ENCODE measurements around the gene GPATCH8.

GPATCH8 gene

DNA sequence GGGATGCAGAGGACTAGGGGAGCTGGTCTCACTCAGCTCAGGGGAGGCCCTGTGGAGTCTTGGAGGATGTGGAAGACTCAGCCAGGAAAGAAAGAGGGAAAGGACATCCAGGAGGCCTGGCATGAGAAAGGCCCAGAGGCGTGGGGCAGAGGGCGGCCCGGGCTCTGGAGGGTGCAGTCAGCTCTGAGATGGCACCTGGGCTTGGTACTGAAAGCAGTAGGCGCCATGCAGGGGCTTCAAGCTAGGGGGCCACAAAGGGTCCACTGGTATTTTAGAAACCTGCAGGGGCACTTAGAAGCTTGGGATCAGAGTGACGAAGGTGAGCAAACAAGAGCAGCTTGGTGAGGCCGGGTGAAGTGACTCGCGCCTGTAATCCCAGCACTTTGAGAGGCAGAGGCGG is 145.1 kb downstream of the GPATCH8 start:
- DNase-seq (ENCODE audit: low spot score in 2 of 2) (no peak), ATAC-seq (replicated peaks; ENCODE audit: extremely low read depth, poor library complexity, severe bottlenecking) (no peak)
- Mint-ChIP-seq H3K27ac (ENCODE audit: low read depth) (peak overlapping the region; percentile 52), H3K4me3 (no peak overlapping the region), H3K4me1 (peaks cover 1% of the 10 kb centered on the region), H3K27me3 (peaks cover 8% of the 10 kb centered on the region), H3K9me3 (no peaks in the 10 kb centered on the region), H3K36me3 (ENCODE audit: insufficient read depth) (peaks cover 2% of the 10 kb centered on the region)

DNA sequence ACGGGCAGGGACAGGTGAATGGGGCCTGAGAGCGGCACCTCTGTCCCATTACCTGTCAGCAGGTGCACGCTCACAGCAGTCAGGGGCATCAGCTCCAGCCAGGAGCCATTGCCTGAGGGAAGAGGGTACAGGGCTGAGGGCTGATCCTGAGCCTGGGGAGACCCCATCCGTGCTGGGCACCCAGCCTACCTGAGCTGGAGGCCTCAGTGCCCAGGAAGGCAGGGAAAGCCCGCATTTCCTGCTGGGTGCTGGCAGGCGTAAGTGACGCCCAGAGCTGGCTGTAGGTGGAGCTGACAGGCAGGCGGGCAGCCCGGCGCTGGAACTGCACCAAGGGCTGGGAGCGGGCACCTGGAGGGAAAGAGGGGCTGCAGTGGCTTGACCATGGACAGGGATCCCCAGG is 147.0 kb downstream of the GPATCH8 start:
- H3K4me3 Mint-ChIP-seq = no peak overlapping the region
- H3K27ac Mint-ChIP-seq (ENCODE audit: low read depth) = no peak overlapping the region
- no peaks in the 10 kb centered on the region for H3K9me3 Mint-ChIP-seq
- ATAC-seq (replicated peaks; ENCODE audit: extremely low read depth, poor library complexity, severe bottlenecking) = no peak
- H3K4me1 Mint-ChIP-seq = peaks cover 5% of the 10 kb centered on the region
- H3K27me3 Mint-ChIP-seq = no peaks in the 10 kb centered on the region
- DNase-seq (ENCODE audit: low spot score in 2 of 2) = no peak
- H3K36me3 Mint-ChIP-seq (ENCODE audit: insufficient read depth) = peaks cover 8% of the 10 kb centered on the region

DNA sequence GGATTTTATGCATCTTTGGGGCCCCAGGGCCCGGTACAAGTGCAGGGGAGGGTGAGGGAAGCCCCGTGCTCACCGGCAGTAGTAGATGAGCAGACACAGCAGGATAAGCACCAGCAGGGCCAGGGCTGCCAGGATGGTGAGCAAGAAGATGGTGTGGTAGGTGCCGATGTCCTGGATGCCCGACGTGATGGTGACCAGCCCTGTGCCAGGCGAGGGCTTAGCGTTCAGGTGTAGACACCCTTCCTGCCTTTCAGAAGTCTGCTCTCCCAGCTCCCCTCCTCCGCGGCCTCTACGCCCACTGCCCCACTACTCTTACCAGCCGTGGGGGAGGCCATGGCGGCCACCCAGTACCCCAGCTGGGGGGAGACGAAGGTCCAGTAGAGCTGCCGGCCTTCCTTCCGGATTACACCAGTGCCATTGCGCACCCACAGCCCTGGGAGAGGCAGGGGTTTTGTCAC is 147.5 kb downstream of the GPATCH8 start:
- Mint-ChIP-seq H3K27me3 (no peaks in the 10 kb centered on the region), H3K4me1 (peaks cover 5% of the 10 kb centered on the region), H3K27ac (ENCODE audit: low read depth) (no peak overlapping the region), H3K9me3 (no peaks in the 10 kb centered on the region), H3K36me3 (ENCODE audit: insufficient read depth) (peaks cover 8% of the 10 kb centered on the region), H3K4me3 (peak overlapping the region; percentile 16)
- DNase-seq (ENCODE audit: low spot score in 2 of 2) (no peak), ATAC-seq (replicated peaks; ENCODE audit: extremely low read depth, poor library complexity, severe bottlenecking) (no peak)

DNA sequence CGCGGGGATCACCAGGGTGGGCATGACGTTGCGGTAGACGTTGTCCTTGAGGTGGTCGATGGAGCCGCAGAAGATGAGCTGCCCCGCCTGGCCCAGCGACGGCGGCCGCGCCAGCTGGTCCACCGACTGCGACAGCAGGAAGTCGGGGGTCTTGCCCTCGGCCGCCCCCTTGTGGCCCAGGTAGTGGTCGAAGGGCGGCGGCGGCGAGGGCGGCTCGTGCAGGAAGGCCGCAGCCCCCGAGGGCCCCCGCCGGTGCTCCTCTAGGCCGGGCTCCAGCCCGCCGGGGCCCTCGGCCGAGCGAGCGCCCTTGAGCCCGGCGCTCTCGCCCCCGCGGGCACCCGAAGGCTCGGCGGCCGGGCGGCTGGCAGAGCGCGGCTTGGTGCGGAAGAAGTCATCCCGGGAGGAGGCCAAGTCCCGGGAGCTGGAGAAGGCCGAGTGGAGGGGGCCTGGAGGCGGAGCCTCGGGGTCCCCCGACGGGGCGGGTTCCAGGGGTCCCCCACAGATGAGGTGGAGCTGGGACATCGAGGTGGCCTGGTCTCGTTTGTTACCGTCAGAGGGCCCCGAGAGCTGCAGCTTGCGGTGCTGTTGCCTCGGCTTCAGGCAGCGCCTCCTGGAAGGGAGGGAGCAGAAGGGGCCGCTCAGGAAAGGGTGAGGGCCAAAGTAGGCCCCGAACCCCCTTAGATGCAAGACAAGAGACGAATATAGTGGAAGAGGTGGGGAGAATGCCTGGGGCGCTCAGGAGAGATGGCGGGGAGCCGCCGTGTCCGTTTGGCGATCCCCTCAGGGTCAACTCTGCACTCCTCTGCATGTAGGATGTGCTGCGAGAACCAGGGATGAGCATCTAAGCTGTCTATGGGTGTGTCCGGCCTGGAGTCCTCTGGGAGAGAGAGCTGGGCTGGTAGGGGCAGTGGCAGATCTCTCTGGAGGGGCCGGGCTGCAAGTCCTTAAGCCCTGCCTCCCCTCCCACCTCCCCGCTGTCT is 148.3 kb downstream of the GPATCH8 start:
- H3K27me3 Mint-ChIP-seq = no peaks in the 10 kb centered on the region
- H3K4me1 Mint-ChIP-seq = peaks cover 5% of the 10 kb centered on the region
- peak; percentile 9 for ATAC-seq (replicated peaks; ENCODE audit: extremely low read depth, poor library complexity, severe bottlenecking)
- peak overlapping the region; percentile 41 for H3K4me3 Mint-ChIP-seq
- peak; percentile 24 to 51 for DNase-seq (ENCODE audit: low spot score in 2 of 2)
- no peaks in the 10 kb centered on the region for H3K9me3 Mint-ChIP-seq
- H3K36me3 Mint-ChIP-seq (ENCODE audit: insufficient read depth) = peaks cover 10% of the 10 kb centered on the region
- no peak overlapping the region for H3K27ac Mint-ChIP-seq (ENCODE audit: low read depth)

DNA sequence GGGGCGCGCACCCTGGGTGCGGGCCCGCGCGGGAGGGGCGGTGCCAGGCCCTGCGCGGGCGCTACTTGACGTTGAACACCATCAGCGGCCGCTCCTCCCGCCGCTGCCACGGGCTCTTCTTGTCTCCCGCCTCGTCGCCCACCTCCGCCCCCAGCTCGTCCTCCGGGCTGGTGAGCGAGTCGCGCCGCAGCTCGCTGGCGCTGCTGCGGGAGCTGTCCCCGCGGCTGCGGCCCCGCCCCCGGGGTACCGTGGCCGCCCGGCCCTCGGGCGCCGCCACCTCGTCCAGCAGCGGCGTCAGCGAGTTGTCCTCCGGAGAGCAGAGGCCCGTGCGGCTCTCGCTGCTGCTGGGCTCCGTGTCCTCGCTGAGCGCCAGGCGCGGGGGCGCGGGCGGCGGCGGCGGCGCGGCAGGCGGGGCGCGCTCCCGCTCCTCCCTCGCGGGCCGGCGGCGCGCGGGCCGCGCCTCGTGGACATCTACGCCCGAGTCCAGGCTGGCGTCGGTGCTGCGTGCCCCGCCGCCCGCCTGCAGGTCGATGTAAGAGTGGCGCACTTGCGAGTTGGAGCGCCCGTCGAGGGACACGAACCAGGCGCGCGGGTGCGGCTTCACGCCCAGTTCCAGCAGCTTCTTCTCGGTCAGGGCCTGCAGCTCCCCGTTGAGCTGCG is 149.4 kb downstream of the GPATCH8 start:
- no peak for DNase-seq (ENCODE audit: low spot score in 2 of 2)
- Mint-ChIP-seq H3K4me1 (peaks cover 6% of the 10 kb centered on the region), H3K36me3 (ENCODE audit: insufficient read depth) (peaks cover 8% of the 10 kb centered on the region), H3K27me3 (no peaks in the 10 kb centered on the region), H3K27ac (ENCODE audit: low read depth) (no peak overlapping the region), H3K4me3 (peak overlapping the region; percentile 41), H3K9me3 (no peaks in the 10 kb centered on the region)
- no peak for ATAC-seq (replicated peaks; ENCODE audit: extremely low read depth, poor library complexity, severe bottlenecking)

DNA sequence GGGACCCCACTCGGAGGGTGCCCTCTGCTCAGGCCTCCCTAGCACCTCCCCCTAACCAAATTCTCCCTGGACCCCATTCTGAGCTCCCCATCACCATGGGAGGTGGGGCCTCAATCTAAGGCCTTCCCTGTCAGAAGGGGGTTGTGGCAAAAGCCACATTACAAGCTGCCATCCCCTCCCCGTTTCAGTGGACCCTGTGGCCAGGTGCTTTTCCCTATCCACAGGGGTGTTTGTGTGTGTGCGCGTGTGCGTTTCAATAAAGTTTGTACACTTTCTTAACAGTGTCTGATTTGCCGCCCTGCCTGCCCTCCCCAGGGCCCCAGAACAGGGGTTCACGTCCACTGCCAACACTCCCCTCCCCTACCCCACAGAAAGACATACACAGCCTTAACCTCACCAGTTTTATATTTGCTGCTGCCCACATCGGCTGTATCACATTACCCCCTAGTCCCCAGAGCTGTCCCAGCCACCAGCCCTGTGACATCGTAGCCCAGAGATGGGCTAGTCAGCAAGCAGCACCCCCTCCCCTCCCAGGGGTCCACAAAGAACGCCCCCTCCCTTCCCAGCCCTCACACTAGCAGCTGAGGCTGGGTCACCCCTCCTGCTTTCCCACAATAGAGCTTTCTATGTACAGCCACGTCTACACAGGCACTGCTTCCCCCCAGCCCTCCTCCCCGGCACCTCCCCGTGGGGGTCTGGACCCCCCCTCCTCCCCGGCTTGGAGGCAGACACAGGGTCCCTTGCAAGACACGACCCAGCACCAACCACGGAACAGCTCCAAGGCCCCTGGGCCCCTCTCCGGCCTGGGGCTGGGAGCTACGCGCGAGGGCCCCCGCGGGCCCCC is 150.2 kb downstream of the GPATCH8 start:
- Mint-ChIP-seq H3K36me3 (ENCODE audit: insufficient read depth) (peaks cover 8% of the 10 kb centered on the region), H3K4me1 (peaks cover 11% of the 10 kb centered on the region), H3K9me3 (no peaks in the 10 kb centered on the region), H3K27me3 (no peaks in the 10 kb centered on the region), H3K4me3 (peak overlapping the region; percentile 56), H3K27ac (ENCODE audit: low read depth) (no peak overlapping the region)
- ATAC-seq (replicated peaks; ENCODE audit: extremely low read depth, poor library complexity, severe bottlenecking) (no peak), DNase-seq (ENCODE audit: low spot score in 2 of 2) (no peak)

DNA sequence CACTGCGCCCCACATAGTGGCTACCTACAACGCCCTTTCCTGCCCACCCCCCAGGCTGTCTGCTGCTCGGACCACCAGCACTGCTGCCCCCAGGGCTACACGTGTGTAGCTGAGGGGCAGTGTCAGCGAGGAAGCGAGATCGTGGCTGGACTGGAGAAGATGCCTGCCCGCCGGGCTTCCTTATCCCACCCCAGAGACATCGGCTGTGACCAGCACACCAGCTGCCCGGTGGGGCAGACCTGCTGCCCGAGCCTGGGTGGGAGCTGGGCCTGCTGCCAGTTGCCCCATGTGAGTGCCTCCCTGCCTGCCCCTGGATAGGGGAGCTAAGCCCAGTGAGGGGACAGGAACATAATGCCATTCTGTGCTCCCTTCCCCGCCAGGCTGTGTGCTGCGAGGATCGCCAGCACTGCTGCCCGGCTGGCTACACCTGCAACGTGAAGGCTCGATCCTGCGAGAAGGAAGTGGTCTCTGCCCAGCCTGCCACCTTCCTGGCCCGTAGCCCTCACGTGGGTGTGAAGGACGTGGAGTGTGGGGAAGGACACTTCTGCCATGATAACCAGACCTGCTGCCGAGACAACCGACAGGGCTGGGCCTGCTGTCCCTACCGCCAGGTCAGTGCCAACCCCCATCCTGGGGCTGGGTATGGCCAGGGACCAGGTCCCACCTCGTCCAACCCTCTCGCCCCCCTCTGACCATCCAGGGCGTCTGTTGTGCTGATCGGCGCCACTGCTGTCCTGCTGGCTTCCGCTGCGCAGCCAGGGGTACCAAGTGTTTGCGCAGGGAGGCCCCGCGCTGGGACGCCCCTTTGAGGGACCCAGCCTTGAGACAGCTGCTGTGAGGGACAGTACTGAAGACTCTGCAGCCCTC is 151.0 kb downstream of the GPATCH8 start:
- ATAC-seq (replicated peaks; ENCODE audit: extremely low read depth, poor library complexity, severe bottlenecking) (no peak), DNase-seq (ENCODE audit: low spot score in 2 of 2) (no peak)
- Mint-ChIP-seq H3K9me3 (no peaks in the 10 kb centered on the region), H3K4me3 (no peak overlapping the region), H3K27me3 (no peaks in the 10 kb centered on the region), H3K4me1 (peaks cover 11% of the 10 kb centered on the region), H3K27ac (ENCODE audit: low read depth) (no peak overlapping the region), H3K36me3 (ENCODE audit: insufficient read depth) (peaks cover 9% of the 10 kb centered on the region)

DNA sequence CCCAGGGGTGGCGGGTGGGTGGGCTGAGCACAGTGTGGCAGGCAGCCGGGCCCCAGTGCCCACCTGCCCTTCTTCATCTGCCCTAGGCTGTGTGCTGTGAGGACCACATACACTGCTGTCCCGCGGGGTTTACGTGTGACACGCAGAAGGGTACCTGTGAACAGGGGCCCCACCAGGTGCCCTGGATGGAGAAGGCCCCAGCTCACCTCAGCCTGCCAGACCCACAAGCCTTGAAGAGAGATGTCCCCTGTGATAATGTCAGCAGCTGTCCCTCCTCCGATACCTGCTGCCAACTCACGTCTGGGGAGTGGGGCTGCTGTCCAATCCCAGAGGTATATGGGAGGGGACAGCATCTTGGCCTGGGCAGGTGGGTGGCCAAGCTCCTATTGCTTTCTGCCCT is 151.7 kb downstream of the GPATCH8 start:
- peaks cover 11% of the 10 kb centered on the region for H3K4me1 Mint-ChIP-seq
- ATAC-seq (replicated peaks; ENCODE audit: extremely low read depth, poor library complexity, severe bottlenecking) = no peak

DNA sequence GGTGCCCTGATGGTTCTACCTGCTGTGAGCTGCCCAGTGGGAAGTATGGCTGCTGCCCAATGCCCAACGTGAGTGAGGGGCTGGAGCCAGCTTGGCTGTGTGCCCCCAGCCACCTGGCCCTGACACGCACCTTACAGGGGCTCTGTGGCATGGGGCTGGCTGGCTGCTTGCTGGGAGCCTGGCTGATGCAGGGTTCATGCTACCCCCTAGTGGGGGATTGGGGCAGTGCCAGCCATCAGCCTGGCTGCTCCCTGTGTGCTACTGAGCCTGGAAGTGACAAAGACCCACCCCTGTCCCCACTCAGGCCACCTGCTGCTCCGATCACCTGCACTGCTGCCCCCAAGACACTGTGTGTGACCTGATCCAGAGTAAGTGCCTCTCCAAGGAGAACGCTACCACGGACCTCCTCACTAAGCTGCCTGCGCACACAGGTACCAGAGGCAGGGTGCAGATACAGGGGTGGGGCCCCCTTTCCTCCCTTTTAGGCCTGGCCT is 152.4 kb downstream of the GPATCH8 start:
- ATAC-seq (replicated peaks; ENCODE audit: extremely low read depth, poor library complexity, severe bottlenecking) (peak; percentile 59), DNase-seq (ENCODE audit: low spot score in 2 of 2) (peak; percentile 51 to 60)
- Mint-ChIP-seq H3K4me1 (peaks cover 18% of the 10 kb centered on the region), H3K9me3 (no peaks in the 10 kb centered on the region), H3K27me3 (no peaks in the 10 kb centered on the region), H3K27ac (ENCODE audit: low read depth) (no peak overlapping the region), H3K4me3 (no peak overlapping the region), H3K36me3 (ENCODE audit: insufficient read depth) (peaks cover 9% of the 10 kb centered on the region)

More for the DNA sequence above, 151.7 kb downstream of the GPATCH8 start:
- DNase-seq (ENCODE audit: low spot score in 2 of 2) = no peak
- peaks cover 9% of the 10 kb centered on the region for H3K36me3 Mint-ChIP-seq (ENCODE audit: insufficient read depth)
- no peak overlapping the region for H3K27ac Mint-ChIP-seq (ENCODE audit: low read depth)
- no peak overlapping the region for H3K4me3 Mint-ChIP-seq
- no peaks in the 10 kb centered on the region for H3K27me3 Mint-ChIP-seq
- no peaks in the 10 kb centered on the region for H3K9me3 Mint-ChIP-seq

DNA sequence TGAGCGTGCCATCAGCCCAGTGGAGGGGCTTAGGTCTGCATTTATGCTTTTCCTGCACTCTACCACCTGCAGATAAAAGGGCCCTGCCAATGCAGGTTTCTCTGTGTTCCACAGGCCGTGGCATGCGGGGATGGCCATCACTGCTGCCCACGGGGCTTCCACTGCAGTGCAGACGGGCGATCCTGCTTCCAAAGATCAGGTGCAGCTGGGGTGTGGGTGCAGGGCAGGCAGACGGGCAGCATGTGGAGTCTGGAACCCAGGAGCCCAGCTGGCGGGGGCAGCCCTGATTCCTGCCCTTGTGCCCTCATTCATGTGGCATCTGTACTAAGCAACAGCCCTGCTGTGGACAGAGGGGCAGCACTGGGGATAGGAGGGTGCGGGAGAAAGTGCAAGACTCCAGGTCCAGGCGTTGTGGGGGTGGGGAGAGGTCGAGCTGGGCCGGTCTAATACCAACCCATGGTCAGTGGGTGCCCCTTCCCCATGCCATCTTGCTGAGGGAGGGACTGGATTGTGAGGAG is 153.6 kb downstream of the GPATCH8 start:
- no peaks in the 10 kb centered on the region for H3K9me3 Mint-ChIP-seq
- DNase-seq (ENCODE audit: low spot score in 2 of 2) (no peak), ATAC-seq (replicated peaks; ENCODE audit: extremely low read depth, poor library complexity, severe bottlenecking) (no peak)
- peaks cover 29% of the 10 kb centered on the region for H3K4me1 Mint-ChIP-seq
- no peak overlapping the region for H3K27ac Mint-ChIP-seq (ENCODE audit: low read depth)
- H3K27me3 Mint-ChIP-seq = no peaks in the 10 kb centered on the region
- peaks cover 9% of the 10 kb centered on the region for H3K36me3 Mint-ChIP-seq (ENCODE audit: insufficient read depth)
- no peak overlapping the region for H3K4me3 Mint-ChIP-seq

DNA sequence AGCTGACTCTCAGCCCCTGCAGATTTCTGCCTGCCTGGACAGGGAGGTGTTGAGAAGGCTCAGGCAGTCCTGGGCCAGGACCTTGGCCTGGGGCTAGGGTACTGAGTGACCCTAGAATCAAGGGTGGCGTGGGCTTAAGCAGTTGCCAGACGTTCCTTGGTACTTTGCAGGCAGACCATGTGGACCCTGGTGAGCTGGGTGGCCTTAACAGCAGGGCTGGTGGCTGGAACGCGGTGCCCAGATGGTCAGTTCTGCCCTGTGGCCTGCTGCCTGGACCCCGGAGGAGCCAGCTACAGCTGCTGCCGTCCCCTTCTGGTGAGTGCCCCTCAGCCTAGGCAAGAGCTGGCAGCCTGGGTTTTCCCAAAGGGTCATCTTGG is 154.2 kb downstream of the GPATCH8 start:
- Mint-ChIP-seq H3K9me3 (no peaks in the 10 kb centered on the region), H3K27ac (ENCODE audit: low read depth) (no peak overlapping the region), H3K36me3 (ENCODE audit: insufficient read depth) (peaks cover 9% of the 10 kb centered on the region), H3K4me1 (peaks cover 31% of the 10 kb centered on the region), H3K4me3 (no peak overlapping the region), H3K27me3 (no peaks in the 10 kb centered on the region)
- no peak for DNase-seq (ENCODE audit: low spot score in 2 of 2)
- ATAC-seq (replicated peaks; ENCODE audit: extremely low read depth, poor library complexity, severe bottlenecking) = no peak
